Left colon (tissue), 2 donors: ENCODE results near the gene TTC9B. TPM values are rescaled to one million over a fixed set of nuclear protein-coding genes. Genes with fewer than 3 reads are reported as not detected.
A peak's percentile ranks its signal among the peaks of the same experiment; 100 is the strongest.
"Not testable (repeated sequence)": the region's sequence is repeated elsewhere in the genome, so short reads cannot be mapped to it uniquely, and the experiment has no call there.

Experiments used
- ATAC-seq: fragments of 200-7000 bp; cut with Tn5 transposase; one replicate; pipeline ENCODE4 v1.9.1; 2020; ENCODE audit warnings: mild to moderate bottlenecking, moderate library complexity
- DNase-seq, 2 donors: peaks; one replicate each; pipeline ENCODE4 v3.0.0-alpha.2; 2020
- intact Hi-C, 2 donors: fragments of 100-400 bp; cut with DNase I in 1 of 2; cut with micrococcal nuclease in 1 of 2; formaldehyde crosslinking; loops; one replicate each; pipeline versions ENCODE4 v1.11.2 to v1.14.0; 2022; cut with DNase I, micrococcal nuclease
- total RNA-seq, 2 donors: library from RNA; stranded (reverse); fragmentation: NEBNext Ultra II Directional; extraction: Animal tissue kit (Norgen Biotek cat#: 25700); gene quantifications; one replicate each; pipeline ENCODE4 v1.2.1, GENCODE V29; 2021
- donor health status: DM: no; HTN: no; CAD: no.
- donor health status: DM: yes; HTN: yes; CAD: no.

Gene TTC9B
- total RNA-seq, 2 donors from 2014 or later: 0.37 to 0.45 TPM

DNA sequence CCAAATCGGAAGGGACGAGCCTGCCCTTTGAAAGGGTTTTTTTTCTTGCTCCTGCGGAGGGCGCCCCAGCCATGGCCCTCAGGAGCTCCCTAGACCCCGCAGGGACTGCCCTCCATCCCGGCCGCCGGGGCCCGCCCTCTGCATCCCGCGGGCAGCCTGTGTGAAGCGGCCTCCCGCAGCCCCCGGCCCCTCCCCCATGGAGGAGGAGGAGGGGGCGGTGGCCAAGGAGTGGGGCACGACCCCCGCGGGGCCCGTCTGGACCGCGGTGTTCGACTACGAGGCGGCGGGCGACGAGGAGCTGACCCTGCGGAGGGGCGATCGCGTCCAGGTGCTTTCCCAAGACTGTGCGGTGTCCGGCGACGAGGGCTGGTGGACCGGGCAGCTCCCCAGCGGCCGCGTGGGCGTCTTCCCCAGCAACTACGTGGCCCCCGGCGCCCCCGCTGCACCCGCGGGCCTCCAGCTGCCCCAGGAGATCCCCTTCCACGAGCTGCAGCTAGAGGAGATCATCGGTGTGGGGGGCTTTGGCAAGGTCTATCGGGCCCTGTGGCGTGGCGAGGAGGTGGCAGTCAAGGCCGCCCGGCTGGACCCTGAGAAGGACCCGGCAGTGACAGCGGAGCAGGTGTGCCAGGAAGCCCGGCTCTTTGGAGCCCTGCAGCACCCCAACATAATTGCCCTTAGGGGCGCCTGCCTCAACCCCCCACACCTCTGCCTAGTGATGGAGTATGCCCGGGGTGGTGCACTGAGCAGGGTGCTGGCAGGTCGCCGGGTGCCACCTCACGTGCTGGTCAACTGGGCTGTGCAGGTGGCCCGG lies 26.1 kb downstream of the TTC9B start:
- peak in 1 of 2 donors; percentile 47 for DNase-seq
- ATAC-seq: peak; percentile 15
- intact Hi-C loops: no loop called here

DNA sequence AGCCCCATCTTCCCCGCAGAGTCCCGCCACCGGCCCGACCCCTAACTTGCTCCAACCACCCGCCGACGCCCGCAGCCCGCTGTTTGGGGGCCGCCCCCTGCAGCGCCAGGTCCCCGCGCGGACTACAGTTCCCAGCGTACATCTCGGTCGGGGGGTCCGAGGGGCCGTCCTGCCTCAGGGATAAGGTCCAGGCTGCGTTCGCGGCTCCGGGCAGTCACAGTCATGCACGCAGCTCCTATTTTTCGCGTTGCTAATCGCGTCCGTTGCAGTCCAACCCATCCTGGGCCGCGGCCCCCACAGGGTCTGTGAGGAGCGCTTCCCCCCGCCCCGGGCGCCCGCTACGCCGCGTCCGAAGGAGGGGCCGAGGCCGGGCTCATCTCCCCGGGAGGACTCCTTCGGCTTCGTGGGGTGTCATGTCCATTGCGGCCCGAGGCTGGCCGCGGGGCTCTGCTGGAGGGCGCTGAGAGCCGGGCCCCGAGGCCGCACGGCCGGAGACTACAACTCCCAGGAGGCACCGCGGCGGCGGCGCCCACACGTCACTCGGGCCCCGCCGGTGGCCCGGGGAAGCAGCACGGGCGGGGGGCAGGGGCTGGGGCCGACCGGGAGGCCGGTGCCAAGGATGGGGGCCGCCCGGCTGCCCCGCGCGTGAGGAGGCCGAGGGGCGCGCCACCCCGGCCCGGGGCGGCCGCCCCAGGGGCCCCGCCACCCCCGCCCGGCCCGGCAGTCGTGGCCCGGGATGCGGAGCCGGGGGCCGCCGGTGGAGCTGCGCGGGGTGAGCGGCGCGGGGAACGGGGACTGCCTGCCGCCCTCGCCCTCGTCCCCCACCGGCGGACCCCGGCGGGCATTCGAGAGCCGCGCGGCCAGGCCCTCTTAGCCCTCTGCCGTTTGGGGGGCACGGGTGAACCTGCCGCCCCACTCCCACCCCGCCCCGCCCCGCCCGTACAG lies 27.0 kb downstream of the TTC9B start, which contains the start of gene MAP3K10:
TSS of gene MAP3K10 (plus strand) at position 536 of the 945 bp plus-strand sequence. CDS start 606 bp downstream, outside the sequence.
- ATAC-seq: peak; percentile 94
- intact Hi-C loops: no loop called here
- peak; percentile 70 to 82 for DNase-seq

DNA sequence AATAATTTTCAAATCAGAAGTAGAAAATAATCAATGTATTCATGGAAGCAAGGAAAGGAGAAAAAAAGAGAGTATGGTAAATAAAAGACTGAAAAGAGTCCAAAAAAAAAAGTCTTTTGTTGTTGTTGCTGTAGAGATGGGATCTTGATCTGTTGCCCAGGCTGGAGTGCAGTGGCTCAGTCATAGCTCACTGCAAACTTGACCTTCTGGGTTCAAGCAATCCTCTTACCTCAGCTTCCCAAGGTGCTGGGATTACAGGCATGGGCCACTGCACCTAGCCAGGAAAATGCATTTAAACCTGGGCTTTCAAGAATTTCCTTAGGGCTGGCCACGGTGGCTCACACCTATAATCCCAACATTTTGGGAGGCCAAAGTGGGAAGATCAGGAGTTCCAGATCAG lies 33.9 kb downstream of the TTC9B start:
- DNase-seq (no peak), ATAC-seq (no peak)
- intact Hi-C loops: no loop called here

DNA sequence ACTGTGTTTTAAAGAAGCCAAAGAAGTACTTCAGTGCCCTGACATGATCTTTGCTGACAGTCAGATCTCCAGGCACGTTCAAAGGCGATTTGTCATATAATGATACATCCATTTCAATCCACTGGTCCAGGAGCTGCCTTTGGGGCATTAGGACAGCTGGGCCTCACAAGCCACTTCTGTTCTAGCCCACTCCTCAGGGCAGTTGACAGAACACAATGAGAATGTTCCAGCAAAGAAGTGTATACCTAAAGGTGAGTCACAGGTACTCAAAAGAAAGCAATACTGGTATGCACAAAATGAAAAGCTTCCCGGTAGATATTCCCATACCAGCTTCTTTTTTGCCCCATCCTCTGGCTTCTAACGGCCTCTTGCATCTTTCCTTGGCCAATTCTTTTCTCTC lies 39.4 kb downstream of the TTC9B start:
- intact Hi-C loops: no loop called here
- ATAC-seq (no peak), DNase-seq (no peak)

DNA sequence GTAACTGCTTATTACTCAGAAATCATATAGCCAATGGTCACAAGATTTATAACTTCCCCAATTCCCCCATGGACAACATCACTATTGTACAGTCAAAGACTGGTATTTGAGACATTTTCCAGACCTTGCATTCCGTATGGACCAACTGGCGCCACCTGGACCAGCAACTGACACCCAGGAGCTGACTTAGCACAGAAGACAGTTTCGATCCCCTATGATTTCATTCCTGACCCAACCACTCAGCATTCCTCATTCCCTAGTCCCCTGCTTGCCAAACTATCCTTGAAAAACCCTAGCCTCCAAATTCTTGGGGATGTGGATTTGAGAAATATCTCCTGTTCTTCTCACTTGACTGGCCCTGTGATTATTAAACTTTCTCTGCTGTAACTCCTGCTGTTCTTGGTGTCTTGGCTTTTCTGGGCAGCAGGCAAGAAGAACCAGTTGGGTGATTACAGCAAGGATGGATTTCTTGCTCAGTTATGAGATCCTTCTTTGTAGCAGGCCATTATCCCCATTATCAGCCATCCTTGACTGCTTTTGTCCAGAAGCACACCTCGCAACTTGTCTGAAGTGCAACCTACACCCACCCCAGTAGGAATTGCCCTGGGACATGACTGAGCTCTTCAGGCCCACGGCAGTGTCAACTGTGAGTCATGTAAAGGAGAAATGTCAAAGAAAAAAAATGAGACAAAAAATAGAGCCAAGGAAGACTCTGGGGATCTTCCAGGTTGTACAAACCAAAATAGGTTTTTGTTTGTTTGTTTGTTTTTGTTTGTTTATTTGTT lies 40.7 kb downstream of the TTC9B start:
- intact Hi-C loops: no loop called here
- DNase-seq (no peak), ATAC-seq (no peak)

DNA sequence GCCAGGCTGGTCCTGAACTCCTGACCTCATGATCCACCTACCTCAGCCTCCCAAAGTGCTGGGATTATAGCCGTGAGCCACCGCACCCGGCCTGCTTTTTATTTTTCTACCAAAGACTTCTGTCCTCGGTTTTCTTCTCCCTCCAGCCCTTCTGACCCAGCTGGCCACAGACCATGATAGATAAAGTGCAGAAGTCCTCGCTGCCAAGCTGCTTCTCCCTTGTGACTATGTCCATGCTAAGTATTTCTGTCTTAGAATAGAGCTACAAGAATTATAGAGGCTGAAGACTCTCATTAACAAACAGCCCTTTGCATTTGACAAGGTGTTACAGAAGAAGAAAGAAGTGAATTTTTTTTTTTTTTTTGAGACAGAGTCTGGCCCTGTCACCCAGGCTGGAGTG lies 42.4 kb downstream of the TTC9B start:
- intact Hi-C loops: no loop called here
- DNase-seq: no peak
- no peak for ATAC-seq

DNA sequence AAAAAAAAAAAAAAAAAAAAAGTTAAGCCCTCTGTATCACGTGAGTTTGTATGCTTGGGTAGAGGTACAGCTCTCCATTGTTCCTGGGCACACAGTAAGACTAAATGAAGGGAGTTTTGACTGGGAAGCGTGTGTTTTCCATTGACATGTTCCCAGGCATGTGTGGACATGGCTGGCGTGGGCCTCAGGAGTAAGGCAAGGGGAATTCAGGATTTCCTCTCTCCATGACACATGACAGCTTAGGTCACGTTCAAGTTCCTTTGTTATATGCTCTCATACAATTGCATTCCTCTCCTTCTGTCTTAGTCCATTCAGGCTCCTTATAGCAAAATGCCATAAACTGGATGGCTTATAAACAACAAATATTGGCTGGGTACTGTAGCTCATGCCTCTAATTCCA lies 44.1 kb downstream of the TTC9B start:
- no peak for ATAC-seq
- intact Hi-C loops: no loop called here

DNA sequence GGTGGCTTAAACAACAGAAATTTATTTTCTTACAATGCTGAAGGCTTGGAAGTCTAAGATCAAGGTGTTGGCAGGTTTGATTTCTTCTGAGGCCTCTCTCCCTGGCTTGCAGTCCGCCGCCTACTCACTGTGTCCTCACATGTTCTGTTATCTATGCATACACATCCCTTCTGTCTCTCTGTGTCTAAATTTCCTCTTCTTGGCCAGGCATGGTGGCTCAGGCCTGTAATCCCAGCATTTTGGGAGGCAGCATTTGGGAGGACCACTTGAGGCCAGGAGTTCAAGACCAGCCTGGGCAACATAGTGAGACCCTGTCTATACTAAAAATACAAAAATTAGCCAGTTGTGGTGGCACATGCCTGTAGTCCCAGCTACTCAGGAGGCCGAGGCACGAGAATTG lies 46.9 kb downstream of the TTC9B start:
- ATAC-seq, intact Hi-C loops, DNase-seq: not testable (repeated sequence)

More for the DNA sequence above, 44.1 kb downstream of the TTC9B start:
- DNase-seq: no peak

DNA sequence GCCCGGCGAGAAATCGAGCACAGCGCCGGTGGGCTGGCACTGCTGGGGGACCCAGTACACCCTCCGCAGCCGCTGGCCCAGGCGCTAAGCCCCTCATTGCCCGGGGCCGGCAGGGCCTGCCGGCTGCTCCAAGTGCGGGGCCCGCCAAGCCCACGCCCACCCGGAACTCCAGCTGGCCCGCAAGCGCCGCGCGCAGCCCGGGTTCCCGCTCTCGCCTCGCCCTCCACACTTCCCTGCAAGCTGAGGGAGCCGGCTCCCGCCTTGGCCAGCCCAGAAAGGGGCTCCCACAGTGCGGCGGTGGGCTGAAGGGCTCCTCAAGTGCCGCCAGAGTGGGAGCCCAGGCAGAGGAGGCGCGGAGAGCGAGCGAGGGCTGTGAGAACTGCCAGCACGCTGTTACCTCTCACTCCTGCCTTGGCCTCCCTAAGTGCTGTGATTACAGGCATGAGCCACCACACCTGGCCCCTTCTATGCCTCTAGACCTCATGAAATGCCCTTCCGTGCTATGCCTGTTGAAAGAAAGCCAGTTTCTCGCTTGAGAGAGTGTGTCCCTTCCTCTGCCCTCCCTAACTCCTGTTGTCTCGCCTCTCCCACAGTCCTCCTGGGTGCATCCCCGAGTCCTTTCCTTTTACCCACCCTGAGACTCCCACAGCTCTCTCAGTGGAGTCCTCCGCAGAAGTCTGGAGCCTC lies 47.7 kb downstream of the TTC9B start:
- DNase-seq, intact Hi-C loops, ATAC-seq: not testable (repeated sequence)

DNA sequence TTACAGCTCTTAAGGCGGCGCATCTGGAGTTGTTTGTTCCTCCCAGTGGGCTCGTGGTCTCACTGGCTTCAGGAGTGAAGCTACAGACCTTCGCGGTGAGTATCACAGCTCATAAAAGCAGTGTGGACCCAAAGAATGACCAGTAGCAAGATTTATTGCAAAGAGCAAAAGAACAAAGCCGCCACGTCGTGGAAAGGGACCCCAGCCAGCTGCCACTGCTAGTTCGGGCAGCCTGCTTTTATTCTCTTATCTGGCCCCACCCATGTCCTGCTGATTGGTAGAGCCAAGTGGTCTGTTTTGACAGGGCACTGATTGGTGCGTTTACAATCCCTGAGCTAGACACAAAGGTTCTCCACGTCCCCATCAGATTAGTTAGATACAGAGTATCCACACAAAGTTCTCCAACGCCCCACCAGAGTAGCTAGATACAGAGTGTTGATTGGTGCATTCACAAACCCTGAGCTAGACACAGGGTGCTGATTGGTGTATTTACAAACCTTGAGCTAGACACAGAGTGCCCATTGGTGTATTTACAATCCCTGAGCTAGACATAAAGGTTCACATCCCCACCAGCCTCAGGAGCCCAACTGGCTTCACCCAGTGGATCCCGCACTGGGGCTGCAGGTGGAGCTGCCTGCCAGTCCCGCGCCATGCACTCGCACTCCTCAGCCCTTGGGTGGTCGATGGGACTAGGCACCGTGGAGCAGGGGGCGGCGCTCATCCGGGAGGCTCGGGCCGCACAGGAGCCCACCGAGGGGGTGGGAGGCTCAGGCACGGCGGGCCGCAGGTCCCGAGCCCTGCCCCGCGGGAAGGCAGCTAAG lies 48.5 kb downstream of the TTC9B start:
- DNase-seq, ATAC-seq, intact Hi-C loops: not testable (repeated sequence)

Other genes with a start within 250 kb of the TTC9B start
- gene PSMC4, start 247.2 kb downstream of the TTC9B start, total RNA-seq: 10 to 100 TPM; 71.7 to 83.1 TPM
- gene ZNF546, start 221.3 kb downstream of the TTC9B start, total RNA-seq: 1 to 10 TPM; 2.0 to 3.0 TPM
- 10 to 100 TPM; 19.0 to 23.2 TPM for gene ZNF780B, start 162.2 kb downstream of the TTC9B start, total RNA-seq
- 10 to 100 TPM; 11.7 to 12.8 TPM for gene ZNF780A, start 127.4 kb downstream of the TTC9B start, total RNA-seq
- 10 to 100 TPM; 10.7 to 11.7 TPM for gene MAP3K10, start 27.0 kb downstream of the TTC9B start, total RNA-seq
- gene CCNP, start 8.3 kb upstream of the TTC9B start, total RNA-seq: under 1 TPM in 1 of 2 donors, not detected in 1; 0.24 TPM
- 10 to 100 TPM; 91.7 to 97.3 TPM for gene AKT2, start 67.0 kb upstream of the TTC9B start, total RNA-seq
- gene C19orf47, start 130.0 kb upstream of the TTC9B start, total RNA-seq: 10 to 100 TPM; 11.2 to 14.7 TPM
- 100 to 1,000 TPM; 109 to 170 TPM for gene PLD3, start 130.3 kb upstream of the TTC9B start, total RNA-seq
- under 1 TPM in 1 of 2 donors, not detected in 1; 0.11 TPM for gene HIPK4, start 171.8 kb upstream of the TTC9B start, total RNA-seq
- 1 to 10 TPM; 1.2 to 2.1 TPM for gene PRX, start 195.0 kb upstream of the TTC9B start, total RNA-seq
- 10 to 100 TPM; 12.5 to 17.9 TPM for gene SERTAD1, start 207.6 kb upstream of the TTC9B start, total RNA-seq
- 10 to 100 TPM; 38.3 to 43.3 TPM for gene SERTAD3, start 226.0 kb upstream of the TTC9B start, total RNA-seq
- gene BLVRB, start 247.4 kb upstream of the TTC9B start, total RNA-seq: 10 to 100 TPM; 77.4 to 79.6 TPM
- gene SPTBN4, start 248.6 kb upstream of the TTC9B start, total RNA-seq: 1 to 10 TPM in 1 of 2 donors, under 1 TPM in 1; 0.15 to 1.2 TPM